Aorta (tissue), 5 donors: ENCODE data around the gene AGBL1. TPM values are rescaled to one million over a fixed set of nuclear protein-coding genes. Genes with fewer than 3 reads are reported as not detected.

Source experiments
- ATAC-seq: fragments of 200-7000 bp; cut with Tn5 transposase; one replicate; pipeline ENCODE4 v1.9.1; 2022; ENCODE audit warnings: moderate library complexity; ENCODE audit not compliant: low FRiP score
- DNase-seq, 2 donors: peaks; one replicate each; pipeline ENCODE4 v3.0.0-alpha.2; 2020
- H3K27ac ChIP-seq, 2 donors: one replicate each; pipeline ENCODE4 v1.5.1; 2013; ENCODE audit warnings: low read length in 2 of 2, mild to moderate bottlenecking in 2 of 2, moderate library complexity in 2 of 2, control low read depth in 1 of 2, inconsistent platforms in 1 of 2, low read depth in 1 of 2
- H3K27me3 ChIP-seq, 2 donors: one replicate each; pipeline ENCODE4 v1.6.1; 2013; ENCODE audit warnings: control low read depth in 1 of 2, low read length in 1 of 2, mild to moderate bottlenecking in 1 of 2, moderate library complexity in 1 of 2; ENCODE audit not compliant: insufficient read depth in 2 of 2, control insufficient read depth in 1 of 2
- H3K36me3 ChIP-seq, 2 donors: one replicate each; pipeline ENCODE4 v1.6.1; 2013; ENCODE audit warnings: control low read depth in 1 of 2, low read length in 1 of 2, mild to moderate bottlenecking in 1 of 2; ENCODE audit not compliant: insufficient read depth in 2 of 2, control insufficient read depth in 1 of 2
- H3K4me1 ChIP-seq, 2 donors: one replicate each; pipeline ENCODE4 v1.6.1; 2013; ENCODE audit warnings: low read length in 2 of 2, control low read depth in 1 of 2, mild to moderate bottlenecking in 1 of 2, moderate library complexity in 1 of 2; ENCODE audit not compliant: insufficient read depth in 2 of 2, control insufficient read depth in 1 of 2
- H3K4me3 ChIP-seq, 2 donors: one replicate each; pipeline ENCODE4 v1.5.1; 2013; ENCODE audit warnings: low read length in 2 of 2, control low read depth in 1 of 2, mild to moderate bottlenecking in 1 of 2
- H3K9me3 ChIP-seq: one replicate; pipeline ENCODE4 v1.6.1; 2013; ENCODE audit warnings: mild to moderate bottlenecking, low read length; ENCODE audit not compliant: control insufficient read depth
- WGBS, 2 donors: extraction: QIAGEN DNeasy Blood & Tissue Kit; methylation state at CpG; one replicate each; pipeline ENCODE4 v1.1.7; 2013; 5-methylcytosine and 5-hydroxymethylcytosine counted together
- intact Hi-C, 2 donors: fragments of 100-400 bp; cut with DNase I; formaldehyde crosslinking; loops; one replicate each; pipeline versions ENCODE4 v1.14.2 to v1.15.0; 2022
- polyA plus RNA-seq, 2 donors: library from polyadenylated mRNA; stranded (reverse); fragments of 200-250 nt; gene quantifications; one replicate each; pipeline ENCODE4 v1.2.3, GENCODE V29; 2013
- total RNA-seq, 2 donors: library from RNA; stranded (reverse); fragmentation: NEBNext Ultra II Directional; extraction: Animal tissue kit (Norgen Biotek cat#: 25700); gene quantifications; one replicate each; pipeline ENCODE4 v1.2.1, GENCODE V29; 2021
- donor health status: healthy with polysubstance abuse.
- donor health status: Bipolar disorder and iron deficiency.
- donor health status: DM: no; HTN: no; CAD: no.
- donor health status: DM: no; HTN: no; CAD: no.
- donor health status: DM: yes; HTN: yes; CAD: no.

Gene AGBL1
- total and polyA plus RNA-seq, 4 donors: 0.21 TPM; not detected in 3

DNA sequence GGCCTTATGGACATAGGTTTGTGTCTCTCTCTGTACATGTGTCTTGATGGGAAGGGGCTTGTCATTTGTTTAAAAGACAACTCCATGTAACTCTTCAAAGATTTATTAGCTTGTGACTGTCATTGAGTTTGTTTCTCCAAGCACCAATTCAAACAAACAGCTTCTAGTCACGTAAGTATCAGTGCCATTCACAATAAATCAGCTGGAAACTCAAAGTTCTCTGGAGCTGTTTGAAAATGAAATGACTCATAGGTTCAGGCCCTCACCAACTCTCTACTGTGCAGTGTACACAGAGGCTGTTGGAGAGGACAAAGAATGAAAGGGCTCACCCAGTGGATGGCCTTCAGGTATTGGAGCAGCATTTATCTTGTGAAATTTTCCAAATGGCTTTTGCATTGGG lies 476.3 kb downstream of the AGBL1 start:
- intact Hi-C loops: no loop called here
- no peak for ATAC-seq

DNA sequence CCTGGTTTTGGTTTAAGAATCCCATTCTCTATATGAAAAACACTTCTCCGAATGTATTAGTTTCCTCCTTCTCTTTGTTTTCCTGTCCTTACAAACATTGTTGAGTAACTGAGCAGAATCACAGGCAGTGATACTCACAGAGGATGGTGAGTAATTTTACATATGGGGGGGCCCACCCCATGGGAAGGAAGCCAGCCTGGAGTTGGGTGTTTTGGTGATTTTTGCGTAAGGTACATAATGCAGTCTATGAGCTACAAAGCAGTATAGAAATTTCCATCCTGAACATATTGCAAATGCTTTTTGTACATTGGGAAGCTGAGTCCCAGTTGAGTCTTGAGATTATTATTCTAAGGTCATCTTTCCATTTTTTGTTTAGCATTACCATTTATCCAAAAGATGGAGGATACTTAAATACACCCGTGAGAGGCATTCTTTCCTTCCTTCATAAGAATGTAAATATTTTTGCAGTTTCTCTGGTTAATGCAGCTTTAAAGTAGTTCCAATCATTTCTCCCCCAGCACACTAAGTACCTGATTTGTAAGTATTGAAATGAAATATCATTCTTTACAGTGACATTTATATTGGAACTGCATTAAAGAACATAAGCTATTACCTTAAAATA lies 476.8 kb downstream of the AGBL1 start:
- no peak overlapping the region for H3K4me3 ChIP-seq
- no peaks in the 10 kb centered on the region for H3K9me3 ChIP-seq
- WGBS, 2 donors: 57 to 63% methylated on average over 3 of the region's 3 CpGs
- ATAC-seq (no peak), DNase-seq (no peak)
- H3K27me3 ChIP-seq: no peaks in the 10 kb centered on the region
- intact Hi-C loops: no loop called here
- H3K27ac ChIP-seq: no peak overlapping the region
- no peaks in the 10 kb centered on the region for H3K36me3 ChIP-seq
- no peaks in the 10 kb centered on the region for H3K4me1 ChIP-seq

More for the DNA sequence above, 476.3 kb downstream of the AGBL1 start:
- DNase-seq: no peak
- Histone ChIP-seq H3K4me1 (no peaks in the 10 kb centered on the region), H3K27ac (no peak overlapping the region), H3K4me3 (no peak overlapping the region), H3K36me3 (no peaks in the 10 kb centered on the region), H3K9me3 (no peaks in the 10 kb centered on the region), H3K27me3 (no peaks in the 10 kb centered on the region)
- 12 to 14% methylated on average over 1 of the region's 1 CpG for WGBS, 2 donors

DNA sequence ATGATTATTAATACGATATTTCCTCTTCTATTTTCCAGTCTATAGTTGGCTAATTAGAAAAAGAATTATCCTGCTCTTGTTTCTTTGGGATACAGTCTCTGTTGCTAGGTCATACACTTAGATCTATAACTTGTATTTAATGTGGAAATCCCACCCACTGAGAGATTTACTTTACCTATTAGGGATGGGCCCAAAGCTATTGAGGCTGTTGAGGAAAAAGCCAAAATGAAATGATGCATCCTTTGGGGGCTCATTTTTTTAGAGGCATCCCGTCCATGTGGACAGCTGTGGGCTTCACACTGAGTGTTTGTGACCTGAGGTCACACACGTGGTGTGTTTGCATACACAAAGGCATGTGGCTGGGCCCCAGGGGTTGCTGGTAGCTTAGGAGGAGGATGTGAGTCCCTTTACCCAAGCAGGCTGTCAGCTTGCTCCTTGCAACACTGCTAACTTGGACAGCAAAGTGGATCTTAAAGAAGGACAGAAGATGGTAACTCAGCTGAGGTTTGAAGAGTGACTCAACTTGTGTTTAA lies 477.4 kb downstream of the AGBL1 start:
- ATAC-seq (no peak), DNase-seq (no peak)
- WGBS, 2 donors: 34 to 42% methylated on average over 3 of the region's 3 CpGs

DNA sequence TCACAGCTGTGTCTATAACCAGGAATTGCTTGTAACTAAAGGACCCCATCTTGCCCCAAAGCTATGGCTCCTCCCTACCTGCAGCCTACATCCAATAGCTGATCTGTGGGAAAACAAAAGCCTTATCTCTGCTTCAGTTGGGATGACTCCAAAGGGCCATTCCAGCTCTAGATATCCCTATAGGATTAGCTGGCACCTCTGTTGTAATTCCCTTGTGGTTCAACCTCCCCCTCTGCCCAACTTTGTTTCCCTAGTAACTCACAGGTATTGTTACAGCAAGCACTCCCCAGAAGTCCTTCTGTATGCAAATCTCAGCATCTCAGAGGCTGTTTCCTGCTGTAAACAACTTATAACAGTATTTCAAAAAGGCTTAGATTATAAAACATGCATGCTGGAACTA lies 478.6 kb downstream of the AGBL1 start:
- intact Hi-C loops: no loop called here
- no peaks in the 10 kb centered on the region for H3K36me3 ChIP-seq
- ATAC-seq: no peak

More for the DNA sequence above, 477.4 kb downstream of the AGBL1 start:
- intact Hi-C loops: no loop called here
- Histone ChIP-seq H3K4me1 (no peaks in the 10 kb centered on the region), H3K27me3 (no peaks in the 10 kb centered on the region), H3K9me3 (no peaks in the 10 kb centered on the region), H3K36me3 (no peaks in the 10 kb centered on the region), H3K4me3 (no peak overlapping the region), H3K27ac (no peak overlapping the region)

DNA sequence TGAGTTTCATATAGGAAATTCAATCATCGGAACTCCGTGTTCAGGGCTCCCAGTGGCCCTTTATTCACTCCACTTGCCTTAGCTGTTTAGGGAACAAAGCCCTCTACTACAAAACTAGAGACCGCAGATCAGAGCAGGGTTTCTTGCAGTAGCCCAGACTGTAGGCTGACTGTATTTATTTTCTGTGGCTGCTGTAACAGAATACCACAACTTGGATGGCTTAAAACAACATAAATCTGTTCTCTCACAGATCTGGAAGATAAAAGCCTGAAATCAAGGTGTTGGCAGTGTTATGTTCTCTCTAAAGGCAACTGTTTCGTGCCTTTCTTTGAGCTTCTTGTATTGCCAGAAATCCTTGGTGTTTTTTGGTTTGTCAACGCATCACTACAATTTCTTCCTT lies 479.0 kb downstream of the AGBL1 start:
- WGBS, 2 donors: 59 to 67% methylated on average over 5 of the region's 5 CpGs

More for the DNA sequence above, 478.6 kb downstream of the AGBL1 start:
- no peak for DNase-seq
- no peaks in the 10 kb centered on the region for H3K4me1 ChIP-seq
- no peaks in the 10 kb centered on the region for H3K27me3 ChIP-seq
- H3K4me3 ChIP-seq: no peak overlapping the region
- no peak overlapping the region for H3K27ac ChIP-seq
- H3K9me3 ChIP-seq: no peaks in the 10 kb centered on the region

DNA sequence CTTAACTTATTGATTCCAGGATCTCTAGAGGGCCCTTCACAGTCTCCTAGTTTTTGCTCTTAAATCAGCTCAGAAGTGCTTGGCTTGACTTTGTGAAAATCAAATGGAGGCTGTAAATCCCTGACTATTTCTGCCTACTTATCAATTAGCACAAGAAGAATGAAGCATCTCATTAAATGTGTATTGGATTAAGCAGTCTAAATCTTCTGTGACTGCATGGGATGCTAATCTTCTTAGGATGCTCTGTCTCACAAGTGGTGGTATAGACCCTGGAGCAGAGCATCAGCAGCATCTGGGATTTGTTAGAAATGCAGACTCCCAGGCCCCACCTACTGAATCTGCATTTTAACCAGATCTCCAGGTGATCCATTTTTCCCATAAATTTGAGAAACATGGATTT lies 488.7 kb downstream of the AGBL1 start:
- intact Hi-C loops: no loop called here
- H3K36me3 ChIP-seq: no peaks in the 10 kb centered on the region
- ATAC-seq (no peak), DNase-seq (no peak)
- no peaks in the 10 kb centered on the region for H3K9me3 ChIP-seq
- no peaks in the 10 kb centered on the region for H3K27me3 ChIP-seq
- H3K4me1 ChIP-seq: no peaks in the 10 kb centered on the region
- no peak overlapping the region for H3K27ac ChIP-seq
- H3K4me3 ChIP-seq: no peak overlapping the region

More for the DNA sequence above, 479.0 kb downstream of the AGBL1 start:
- ATAC-seq: no peak
- DNase-seq: no peak
- no peaks in the 10 kb centered on the region for H3K4me1 ChIP-seq
- no peaks in the 10 kb centered on the region for H3K9me3 ChIP-seq
- H3K27ac ChIP-seq: no peak overlapping the region
- no peaks in the 10 kb centered on the region for H3K36me3 ChIP-seq
- intact Hi-C loops: no loop called here
- H3K4me3 ChIP-seq: no peak overlapping the region
- no peaks in the 10 kb centered on the region for H3K27me3 ChIP-seq

DNA sequence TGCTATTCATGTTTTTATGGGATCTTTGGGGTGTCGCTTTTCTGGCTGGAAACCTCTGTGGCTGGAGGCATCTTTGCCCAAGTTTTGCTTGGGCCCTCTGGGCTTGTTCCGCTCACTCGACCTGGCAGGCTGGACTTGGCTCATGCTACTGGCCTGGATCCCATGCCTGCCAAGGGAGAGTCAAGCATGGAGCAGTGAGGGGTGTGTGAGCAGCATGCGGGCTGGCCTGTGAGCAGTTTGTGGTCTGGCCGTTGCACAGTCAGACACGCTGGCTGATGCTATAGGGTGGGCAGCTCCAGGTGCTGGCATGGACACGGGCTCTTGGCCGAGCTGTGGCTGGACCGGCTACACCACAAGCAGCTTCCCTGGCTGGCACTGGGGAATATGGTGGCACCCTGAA lies 491.1 kb downstream of the AGBL1 start:
- intact Hi-C loops: loop anchor here in 1 of 2 donors (10.0 kb wide), 1 partner anchor 594 kb away; no protein-coding TSS in a partner anchor
- Histone ChIP-seq H3K27ac (no peak overlapping the region), H3K36me3 (no peaks in the 10 kb centered on the region), H3K9me3 (no peaks in the 10 kb centered on the region), H3K4me3 (no peak overlapping the region), H3K4me1 (no peaks in the 10 kb centered on the region), H3K27me3 (no peaks in the 10 kb centered on the region)
- DNase-seq: no peak
- WGBS, 2 donors: 54 to 69% methylated on average over 9 of the region's 9 CpGs
- no peak for ATAC-seq

DNA sequence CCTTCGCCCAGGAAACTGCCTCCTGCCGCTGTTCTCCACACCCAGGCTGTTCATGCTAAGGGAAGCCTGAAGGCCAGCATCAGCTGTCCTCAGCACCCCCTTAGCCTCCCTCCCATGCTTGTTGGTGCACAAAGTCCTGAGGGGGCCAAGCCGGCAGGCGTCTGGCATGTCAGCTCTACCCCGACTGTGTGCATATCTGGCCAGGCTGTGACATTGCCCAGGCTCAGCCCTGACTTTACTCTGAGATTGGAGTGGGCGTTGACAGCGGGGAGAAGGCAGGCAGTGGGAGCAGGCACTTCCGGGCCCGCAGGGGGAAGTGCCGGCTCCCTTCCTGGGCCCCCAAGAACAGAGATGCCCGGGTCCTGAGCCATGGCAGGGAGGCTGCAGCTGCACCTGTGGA lies 492.2 kb downstream of the AGBL1 start:
- Histone ChIP-seq H3K4me1 (no peaks in the 10 kb centered on the region), H3K36me3 (no peaks in the 10 kb centered on the region), H3K27me3 (no peaks in the 10 kb centered on the region), H3K9me3 (no peaks in the 10 kb centered on the region), H3K4me3 (no peak overlapping the region), H3K27ac (no peak overlapping the region)
- DNase-seq (no peak), ATAC-seq (no peak)
- intact Hi-C loops: loop anchor here in 1 of 2 donors (10.0 kb wide), 1 partner anchor 593 kb away; no protein-coding TSS in a partner anchor
- WGBS, 2 donors: 42 to 52% methylated on average over 11 of the region's 11 CpGs

DNA sequence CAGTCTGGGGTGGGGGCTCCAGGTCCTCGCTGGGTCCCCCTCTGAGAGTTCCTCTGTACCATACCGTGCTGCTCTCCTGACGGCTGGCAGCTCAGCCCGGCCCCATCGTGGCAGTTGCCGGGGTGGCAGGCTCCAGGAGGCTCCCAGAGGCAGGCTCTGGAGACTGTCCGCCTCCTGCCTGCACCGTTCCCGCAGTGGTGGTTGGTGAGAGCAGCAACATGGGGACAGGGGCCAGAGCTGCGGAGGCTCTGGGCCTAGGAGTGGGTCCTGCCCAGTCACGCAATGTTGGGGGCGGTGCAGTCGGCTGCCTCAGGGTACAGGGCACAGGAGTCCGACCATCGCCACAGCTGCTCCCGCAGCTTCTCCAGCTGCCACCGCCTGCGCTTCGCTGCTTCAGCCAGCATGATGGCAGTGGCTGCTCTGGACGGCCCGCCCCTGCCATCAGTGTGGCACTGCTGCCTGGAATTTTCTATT lies 492.7 kb downstream of the AGBL1 start:
- H3K4me3 ChIP-seq: no peak overlapping the region
- no peaks in the 10 kb centered on the region for H3K4me1 ChIP-seq
- H3K27ac ChIP-seq: no peak overlapping the region
- no peak for DNase-seq
- no peaks in the 10 kb centered on the region for H3K36me3 ChIP-seq
- H3K27me3 ChIP-seq: no peaks in the 10 kb centered on the region
- H3K9me3 ChIP-seq: peaks cover under 1% of the 10 kb centered on the region
- WGBS, 2 donors: 58 to 73% methylated on average over 21 of the region's 21 CpGs
- intact Hi-C loops: loop anchor here in 1 of 2 donors (10.0 kb wide), 1 partner anchor 592 kb away; no protein-coding TSS in a partner anchor
- peak; percentile 19 for ATAC-seq
